Measurements from ENCODE around the gene EFTUD2. TPM values are rescaled to one million over a fixed set of nuclear protein-coding genes. Genes with fewer than 3 reads are reported as not detected.

EFTUD2 gene
- total RNA-seq, 2 donors from 2014 or later: 56.0 to 88.0 TPM

- TF ChIP-seq, protein P1, sequence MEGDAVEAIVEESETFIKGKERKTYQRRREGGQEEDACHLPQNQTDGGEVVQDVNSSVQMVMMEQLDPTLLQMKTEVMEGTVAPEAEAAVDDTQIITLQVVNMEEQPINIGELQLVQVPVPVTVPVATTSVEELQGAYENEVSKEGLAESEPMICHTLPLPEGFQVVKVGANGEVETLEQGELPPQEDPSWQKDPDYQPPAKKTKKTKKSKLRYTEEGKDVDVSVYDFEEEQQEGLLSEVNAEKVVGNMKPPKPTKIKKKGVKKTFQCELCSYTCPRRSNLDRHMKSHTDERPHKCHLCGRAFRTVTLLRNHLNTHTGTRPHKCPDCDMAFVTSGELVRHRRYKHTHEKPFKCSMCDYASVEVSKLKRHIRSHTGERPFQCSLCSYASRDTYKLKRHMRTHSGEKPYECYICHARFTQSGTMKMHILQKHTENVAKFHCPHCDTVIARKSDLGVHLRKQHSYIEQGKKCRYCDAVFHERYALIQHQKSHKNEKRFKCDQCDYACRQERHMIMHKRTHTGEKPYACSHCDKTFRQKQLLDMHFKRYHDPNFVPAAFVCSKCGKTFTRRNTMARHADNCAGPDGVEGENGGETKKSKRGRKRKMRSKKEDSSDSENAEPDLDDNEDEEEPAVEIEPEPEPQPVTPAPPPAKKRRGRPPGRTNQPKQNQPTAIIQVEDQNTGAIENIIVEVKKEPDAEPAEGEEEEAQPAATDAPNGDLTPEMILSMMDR (IDR thresholded peaks at IDR 0.05): no peak
- TF ChIP-seq POLR2A (IDR thresholded peaks at IDR 0.05): no peak
- TF ChIP-seq POLR2AphosphoS5 (IDR thresholded peaks at IDR 0.05): no peak
- H3K9me3 ChIP-seq: no peaks in the 10 kb centered on the region
- intact Hi-C loops (cut with DNase I): loop anchor here (5.0 kb wide), 1 partner anchor 201 kb away; no protein-coding TSS in a partner anchor
- H3K4me3 ChIP-seq: no peak overlapping the region
- DNase-seq (ENCODE audit: low spot score): no peak
- H3K4me1 ChIP-seq (replicated peaks): peaks cover 3% of the 10 kb centered on the region
- 72% methylated on average over 11 of the region's 11 CpGs for WGBS
- H3K27me3 ChIP-seq (replicated peaks; ENCODE audit: insufficient read depth): peaks cover 3% of the 10 kb centered on the region
- no peak overlapping the region for H3K27ac ChIP-seq
- H3K36me3 ChIP-seq: no peaks in the 10 kb centered on the region
These were observed 16.9 kb upstream of the EFTUD2 start for GRCh38 chr17:44915862-44916780.

DNA sequence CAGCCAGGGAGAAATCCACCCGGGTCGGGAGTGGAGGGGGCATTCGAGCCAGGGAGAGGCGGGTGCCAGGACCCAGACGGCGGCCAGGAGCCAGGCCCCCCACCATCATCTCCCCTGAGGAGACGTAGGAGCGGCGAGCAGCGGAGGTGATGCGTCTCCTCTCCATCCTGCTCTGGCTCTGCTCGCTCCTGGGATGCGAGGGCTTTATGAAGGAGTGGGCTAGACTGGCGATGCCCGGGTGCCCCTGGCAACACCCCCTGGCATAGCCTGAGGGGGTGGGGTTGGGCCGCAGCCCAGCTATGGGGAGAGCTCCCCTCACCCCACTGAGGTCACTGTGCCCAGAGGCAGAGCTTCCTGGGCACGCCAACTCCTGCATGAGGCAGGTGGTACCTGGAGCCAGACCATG, 16.1 kb upstream of the EFTUD2 start, which contains the start of gene GFAP:
TSS of gene GFAP (minus strand) at position 180 of the 406 bp plus-strand sequence. CDS start at position 166, 14 bp downstream.
- no peaks in the 10 kb centered on the region for H3K36me3 ChIP-seq
- no peaks in the 10 kb centered on the region for H3K9me3 ChIP-seq
- H3K4me1 ChIP-seq (replicated peaks): peaks cover 3% of the 10 kb centered on the region
- H3K4me3 ChIP-seq: no peak within 1 kb of the TSS
- intact Hi-C loops (cut with DNase I): loop anchor here (5.0 kb wide), 1 partner anchor 202 kb away; no protein-coding TSS in a partner anchor
- 82% methylated on average over 17 of the region's 17 CpGs for WGBS
- TF ChIP-seq, protein P1 (IDR thresholded peaks at IDR 0.05): no peak
- no peak for TF ChIP-seq POLR2AphosphoS5 (IDR thresholded peaks at IDR 0.05)
- no peak for TF ChIP-seq POLR2A (IDR thresholded peaks at IDR 0.05)
- H3K27ac ChIP-seq: no peak within 1 kb of the TSS
- DNase-seq (ENCODE audit: low spot score): no peak
- H3K27me3 ChIP-seq (replicated peaks; ENCODE audit: insufficient read depth): peaks cover 3% of the 10 kb centered on the region

DNA sequence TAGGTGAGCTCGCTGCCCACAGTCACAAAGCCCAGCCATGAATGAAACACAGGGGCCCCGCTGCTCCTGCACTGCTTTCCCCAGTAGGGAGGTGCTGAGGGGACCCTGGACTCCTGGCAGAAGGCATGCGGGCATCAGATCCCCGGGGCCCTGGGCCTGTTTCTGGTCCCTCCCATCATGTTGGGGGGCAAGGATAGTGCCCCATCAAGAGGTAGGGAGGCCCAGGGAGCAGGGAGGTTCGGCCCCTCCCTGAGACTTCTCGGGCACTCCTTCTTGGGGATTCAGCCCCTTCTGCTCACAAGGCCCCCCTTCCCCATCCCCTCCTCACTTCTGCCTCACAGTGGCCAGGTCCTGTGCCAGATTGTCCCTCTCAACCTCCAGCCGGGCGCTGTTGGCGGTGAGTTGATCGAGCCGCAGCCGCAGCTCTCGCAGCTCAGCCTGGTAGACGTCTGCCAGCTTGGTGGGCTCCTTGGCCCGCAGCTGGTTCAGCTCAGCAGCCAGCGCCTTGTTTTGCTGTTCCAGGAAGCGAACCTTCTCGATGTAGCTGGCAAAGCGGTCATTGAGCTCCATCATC, 15.5 kb upstream of the EFTUD2 start:
- DNase-seq (ENCODE audit: low spot score): no peak
- peaks cover 3% of the 10 kb centered on the region for H3K27me3 ChIP-seq (replicated peaks; ENCODE audit: insufficient read depth)
- no peaks in the 10 kb centered on the region for H3K9me3 ChIP-seq
- 82% methylated on average over 17 of the region's 19 CpGs for WGBS
- no peak for TF ChIP-seq POLR2A (IDR thresholded peaks at IDR 0.05)
- TF ChIP-seq, protein P1 (IDR thresholded peaks at IDR 0.05): no peak
- TF ChIP-seq POLR2AphosphoS5 (IDR thresholded peaks at IDR 0.05): no peak
- no peak overlapping the region for H3K27ac ChIP-seq
- no peaks in the 10 kb centered on the region for H3K36me3 ChIP-seq
- intact Hi-C loops (cut with DNase I): loop anchor here (5.0 kb wide), 1 partner anchor 203 kb away; no protein-coding TSS in a partner anchor
- peaks cover 3% of the 10 kb centered on the region for H3K4me1 ChIP-seq (replicated peaks)
- no peak overlapping the region for H3K4me3 ChIP-seq

GRCh38 chr17:44914148-44914547, 14.9 kb upstream of the EFTUD2 start:
- peaks cover 3% of the 10 kb centered on the region for H3K27me3 ChIP-seq (replicated peaks; ENCODE audit: insufficient read depth)
- no peak overlapping the region for H3K4me3 ChIP-seq
- WGBS: 91% methylated on average over 4 of the region's 4 CpGs
- H3K27ac ChIP-seq: no peak overlapping the region
- peaks cover 3% of the 10 kb centered on the region for H3K4me1 ChIP-seq (replicated peaks)
- intact Hi-C loops (cut with DNase I): no loop called here
- H3K9me3 ChIP-seq: no peaks in the 10 kb centered on the region
- DNase-seq (ENCODE audit: low spot score): no peak
- TF ChIP-seq, protein P1 (IDR thresholded peaks at IDR 0.05): no peak
- TF ChIP-seq POLR2AphosphoS5 (IDR thresholded peaks at IDR 0.05): no peak
- no peak for TF ChIP-seq POLR2A (IDR thresholded peaks at IDR 0.05)
- H3K36me3 ChIP-seq: no peaks in the 10 kb centered on the region
